Measurements from ENCODE around the gene SWSAP1.
"Not testable (repeated sequence)": the region's sequence is repeated elsewhere in the genome, so short reads cannot be mapped to it uniquely, and the experiment has no call there.

The SWSAP1 gene

GRCh38 chr19:11379269-11379845 is 4.9 kb downstream of the SWSAP1 start:
- DNase-seq: not testable (repeated sequence)

- DNase-seq: no peak
These were observed 5.4 kb downstream of the SWSAP1 start for GRCh38 chr19:11379857-11380350.

GRCh38 chr19:11380653-11381537 is 6.4 kb downstream of the SWSAP1 start:
- DNase-seq: peak; percentile 96

GRCh38 chr19:11382898-11383705 is 8.6 kb downstream of the SWSAP1 start:
- DNase-seq: no peak

- no peak for DNase-seq
These were observed 9.2 kb downstream of the SWSAP1 start for GRCh38 chr19:11383706-11384048.

- DNase-seq: no peak
These were observed 10.3 kb downstream of the SWSAP1 start for GRCh38 chr19:11384778-11385129.

- no peak for DNase-seq
These were observed 12.9 kb downstream of the SWSAP1 start for GRCh38 chr19:11387162-11388034.

- no peak for DNase-seq
These were observed 15.9 kb downstream of the SWSAP1 start for GRCh38 chr19:11390359-11390758.

- no peak for DNase-seq
These were observed 16.6 kb downstream of the SWSAP1 start for GRCh38 chr19:11390933-11391680.

GRCh38 chr19:11397089-11397610 is 22.7 kb downstream of the SWSAP1 start:
- DNase-seq: no peak

- no peak for DNase-seq
These were observed 25.2 kb downstream of the SWSAP1 start for GRCh38 chr19:11399667-11400066.

- DNase-seq: no peak
These were observed 26.3 kb downstream of the SWSAP1 start for GRCh38 chr19:11400798-11401197.

- no peak for DNase-seq
These were observed 27.5 kb downstream of the SWSAP1 start for GRCh38 chr19:11401808-11402543.

GRCh38 chr19:11404588-11405222 is 30.2 kb downstream of the SWSAP1 start:
- DNase-seq: no peak

GRCh38 chr19:11405846-11406643 is 31.6 kb downstream of the SWSAP1 start:
- DNase-seq: no peak

- not testable (repeated sequence) for DNase-seq
These were observed 32.3 kb downstream of the SWSAP1 start for GRCh38 chr19:11406703-11407236.

GRCh38 chr19:11408591-11408990 is 34.1 kb downstream of the SWSAP1 start:
- DNase-seq: no peak

GRCh38 chr19:11410682-11411081 is 36.2 kb downstream of the SWSAP1 start:
- no peak for DNase-seq

GRCh38 chr19:11414544-11414943 is 40.1 kb downstream of the SWSAP1 start:
- no peak for DNase-seq
